SK-N-SH (cell line): ENCODE measurements around the gene CAP2.

ENCODE experiments used
- EP300 ChIP-seq, 2 experiments: IDR thresholded peaks; 2 replicates each; pipeline versions ENCODE4 v1.4.0 to v1.6.1; 2012; ENCODE audit warnings: borderline replicate concordance in 1 of 2, low read depth in 1 of 2, low read length in 1 of 2
- EZH2phosphoT487 ChIP-seq: fragments of 200-600 bp; sonication (generic); IDR thresholded peaks from 2 replicates; pipeline ENCODE4 v1.6.1; 2017; ENCODE audit warnings: low read depth, mixed run types, mild to moderate bottlenecking, antibody characterized with exemption, moderate library complexity, borderline replicate concordance
- FOXM1 ChIP-seq: IDR thresholded peaks from 2 replicates; pipeline ENCODE4 v1.4.0; 2012; ENCODE audit warnings: low read depth, mild to moderate bottlenecking
- MEF2A ChIP-seq: IDR thresholded peaks from 2 replicates; pipeline ENCODE4 v1.4.0; 2012; ENCODE audit warnings: low read depth, borderline replicate concordance
- POLR2AphosphoS5 ChIP-seq: IDR thresholded peaks from 2 replicates; pipeline ENCODE4 v1.6.1; 2012; ENCODE audit warnings: low read depth, low read length
- RFX5 ChIP-seq: IDR thresholded peaks from 2 replicates; pipeline ENCODE4 v1.6.1; 2012; ENCODE audit warnings: mild to moderate bottlenecking, improper control_type of control experiment, low read length
- TAF1 ChIP-seq: IDR thresholded peaks from 2 replicates; pipeline ENCODE4 v1.6.1; 2012; ENCODE audit warnings: low read depth, mild to moderate bottlenecking, low read length, moderate library complexity, borderline replicate concordance
- YY1 ChIP-seq: IDR thresholded peaks from 2 replicates; pipeline ENCODE4 v1.4.0; 2012; ENCODE audit warnings: low read depth, mild to moderate bottlenecking
- TF ChIP-seq, protein P1 (sequence below): IDR thresholded peaks from 2 replicates; pipeline ENCODE4 v1.4.0; 2012; ENCODE audit warnings: low read depth
- TF ChIP-seq, protein P2 (sequence below): IDR thresholded peaks from 2 replicates; pipeline ENCODE4; 2012
- TF ChIP-seq, protein P3 (sequence below): fragments of 200-600 bp; sonication (generic); IDR thresholded peaks from 2 replicates; pipeline ENCODE4 v1.6.1; 2017; ENCODE audit warnings: antibody characterized with exemption, mild to moderate bottlenecking, moderate library complexity

DNA sequence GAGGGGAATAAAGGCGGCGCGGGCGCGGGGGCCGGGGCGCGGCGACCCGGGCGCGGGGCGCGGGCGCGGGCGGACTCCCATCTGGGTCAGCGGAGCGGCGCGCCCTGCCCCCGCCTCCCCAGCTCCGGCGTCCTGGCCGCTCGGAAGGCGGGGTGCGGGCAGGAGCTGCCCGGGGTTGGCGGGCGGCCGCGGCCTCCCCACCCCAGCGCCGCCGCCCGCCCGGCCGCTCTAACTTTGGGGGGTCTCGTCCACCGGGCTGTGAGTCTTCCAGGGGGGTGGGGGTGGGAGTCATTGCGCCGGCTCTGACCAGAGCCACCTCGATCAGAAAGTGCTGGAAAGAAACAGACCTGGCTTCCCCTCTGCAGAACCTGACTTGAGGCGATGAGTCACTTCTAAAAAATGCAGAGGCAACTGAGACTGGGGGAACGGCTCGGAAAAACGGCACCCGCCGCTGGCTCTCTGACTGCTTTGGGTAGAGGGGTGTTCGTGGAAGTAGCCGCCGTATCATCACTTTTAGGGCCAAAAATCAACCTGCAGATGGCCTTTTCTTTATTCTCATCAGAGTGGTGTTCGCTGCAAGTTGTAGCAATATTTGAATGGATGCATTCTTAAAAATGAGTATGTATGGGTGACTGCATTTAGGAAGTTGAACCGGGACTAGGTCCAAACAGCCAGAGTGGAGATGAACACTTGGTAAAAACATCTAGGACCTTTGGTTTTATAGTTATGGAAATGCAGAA, 667 bp downstream of the CAP2 start:
- TF ChIP-seq, protein P1, sequence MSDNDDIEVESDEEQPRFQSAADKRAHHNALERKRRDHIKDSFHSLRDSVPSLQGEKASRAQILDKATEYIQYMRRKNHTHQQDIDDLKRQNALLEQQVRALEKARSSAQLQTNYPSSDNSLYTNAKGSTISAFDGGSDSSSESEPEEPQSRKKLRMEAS, result no peak
- TF ChIP-seq RFX5 (no peak), POLR2AphosphoS5 (no peak), EZH2phosphoT487 (no peak), TAF1 (no peak), EP300 (IDR thresholded peaks at IDR 0.05; ENCODE audit: borderline replicate concordance in 1 of 2, low read depth in 1 of 2, low read length in 1 of 2) (no peak), YY1 (no peak), FOXM1 (no peak), MEF2A (no peak)
- TF ChIP-seq, protein P2, sequence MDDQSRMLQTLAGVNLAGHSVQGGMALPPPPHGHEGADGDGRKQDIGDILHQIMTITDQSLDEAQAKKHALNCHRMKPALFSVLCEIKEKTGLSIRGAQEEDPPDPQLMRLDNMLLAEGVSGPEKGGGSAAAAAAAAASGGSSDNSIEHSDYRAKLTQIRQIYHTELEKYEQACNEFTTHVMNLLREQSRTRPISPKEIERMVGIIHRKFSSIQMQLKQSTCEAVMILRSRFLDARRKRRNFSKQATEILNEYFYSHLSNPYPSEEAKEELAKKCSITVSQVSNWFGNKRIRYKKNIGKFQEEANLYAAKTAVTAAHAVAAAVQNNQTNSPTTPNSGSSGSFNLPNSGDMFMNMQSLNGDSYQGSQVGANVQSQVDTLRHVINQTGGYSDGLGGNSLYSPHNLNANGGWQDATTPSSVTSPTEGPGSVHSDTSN, result no peak
- TF ChIP-seq, protein P3, sequence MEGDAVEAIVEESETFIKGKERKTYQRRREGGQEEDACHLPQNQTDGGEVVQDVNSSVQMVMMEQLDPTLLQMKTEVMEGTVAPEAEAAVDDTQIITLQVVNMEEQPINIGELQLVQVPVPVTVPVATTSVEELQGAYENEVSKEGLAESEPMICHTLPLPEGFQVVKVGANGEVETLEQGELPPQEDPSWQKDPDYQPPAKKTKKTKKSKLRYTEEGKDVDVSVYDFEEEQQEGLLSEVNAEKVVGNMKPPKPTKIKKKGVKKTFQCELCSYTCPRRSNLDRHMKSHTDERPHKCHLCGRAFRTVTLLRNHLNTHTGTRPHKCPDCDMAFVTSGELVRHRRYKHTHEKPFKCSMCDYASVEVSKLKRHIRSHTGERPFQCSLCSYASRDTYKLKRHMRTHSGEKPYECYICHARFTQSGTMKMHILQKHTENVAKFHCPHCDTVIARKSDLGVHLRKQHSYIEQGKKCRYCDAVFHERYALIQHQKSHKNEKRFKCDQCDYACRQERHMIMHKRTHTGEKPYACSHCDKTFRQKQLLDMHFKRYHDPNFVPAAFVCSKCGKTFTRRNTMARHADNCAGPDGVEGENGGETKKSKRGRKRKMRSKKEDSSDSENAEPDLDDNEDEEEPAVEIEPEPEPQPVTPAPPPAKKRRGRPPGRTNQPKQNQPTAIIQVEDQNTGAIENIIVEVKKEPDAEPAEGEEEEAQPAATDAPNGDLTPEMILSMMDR, result no peak
